HG03139 (cell line): ENCODE results near the gene CD79A.
A peak's percentile ranks its signal among the peaks of the same experiment; 100 is the strongest.

Experiments used
- ATAC-seq: cut with Tn5 transposase; IDR thresholded peaks from one replicate; pipeline ENCODE4 v1.9.1; 2021; ENCODE audit not compliant: unreplicated experiment

Gene CD79A

DNA sequence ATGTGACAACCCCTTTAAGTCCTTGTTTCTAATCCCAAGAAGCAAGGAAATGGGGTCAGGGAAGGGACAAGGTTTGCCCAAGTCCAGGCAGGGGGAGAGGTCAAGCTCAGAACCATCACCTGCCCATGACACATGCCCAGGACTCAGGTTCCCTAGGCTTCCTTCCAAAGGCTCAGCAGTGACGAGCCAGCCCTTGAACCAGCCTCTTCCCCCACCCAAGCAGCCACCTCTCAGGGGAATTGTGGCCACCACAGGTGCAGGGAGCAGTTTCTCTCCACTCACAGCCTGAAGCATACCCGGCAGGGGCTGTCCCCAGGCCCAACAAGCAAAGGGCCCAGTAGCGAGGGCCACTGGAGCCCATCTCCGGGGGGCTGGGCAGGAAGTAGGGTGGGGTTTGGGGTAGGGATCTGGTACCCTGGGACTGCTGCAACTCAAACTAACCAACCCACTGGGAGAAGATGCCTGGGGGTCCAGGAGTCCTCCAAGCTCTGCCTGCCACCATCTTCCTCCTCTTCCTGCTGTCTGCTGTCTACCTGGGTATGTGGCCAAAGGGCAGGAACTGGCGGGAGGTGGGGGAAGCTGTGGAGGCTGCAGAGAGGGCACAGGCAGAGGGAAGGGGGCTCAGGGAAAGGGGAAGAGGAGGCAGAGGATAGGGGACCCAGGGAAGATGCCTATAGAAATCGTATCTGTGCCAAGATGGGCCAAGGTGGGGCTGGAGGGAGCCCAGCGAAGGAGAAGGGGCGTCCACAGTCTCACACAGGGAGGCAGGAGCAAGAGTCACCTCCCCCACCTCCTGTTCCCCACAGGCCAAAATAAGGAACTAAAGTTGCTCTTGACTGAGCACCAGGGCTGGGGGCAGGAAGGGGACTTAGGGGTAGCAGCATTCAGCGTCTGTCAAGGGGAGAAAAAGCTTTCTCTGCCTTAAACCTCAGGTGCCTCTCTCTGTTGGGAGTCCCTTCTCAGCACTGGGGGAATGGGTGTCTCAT lies at the start of gene CD79A:
Gene CD79A (plus strand): TSS at position 433 of the 986 bp plus-strand sequence. CDS start 26 bp downstream, at position 459.
- ATAC-seq = peak; percentile 63

DNA sequence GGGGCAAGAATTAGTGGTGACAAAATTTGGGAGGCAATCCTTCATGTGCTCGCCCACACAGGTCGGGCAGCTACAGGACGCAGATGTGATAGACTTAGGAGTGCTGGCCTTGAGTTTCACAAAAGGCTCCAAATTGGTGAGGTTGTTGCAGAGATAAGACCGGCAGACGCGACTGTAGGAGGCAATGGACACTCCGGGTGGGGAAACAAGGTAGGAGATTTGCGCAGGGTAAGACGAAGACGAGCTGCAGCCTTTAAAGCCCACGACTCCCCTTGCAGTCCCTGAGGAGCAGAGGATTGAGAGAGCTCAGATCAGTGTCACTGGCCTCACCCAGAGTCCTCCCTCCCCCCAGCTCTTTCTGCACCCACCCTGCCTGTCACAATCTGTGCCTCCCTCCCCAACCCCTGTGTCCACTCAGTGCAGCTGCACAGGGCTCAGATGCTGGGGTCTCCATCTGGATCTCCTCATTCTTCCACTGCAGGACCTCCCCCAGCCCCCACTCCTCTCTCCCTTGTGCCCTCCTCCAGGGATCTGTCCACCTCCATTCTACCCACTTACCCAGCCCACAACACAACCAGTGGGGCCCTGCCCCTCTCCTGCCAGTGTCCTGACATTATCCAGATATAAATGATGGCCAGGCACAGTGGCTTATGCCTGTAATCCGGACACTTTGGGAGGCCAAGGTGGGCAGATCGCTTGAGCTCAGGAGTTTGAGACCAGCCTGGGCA lies 38.9 kb upstream of the CD79A start:
- ATAC-seq = no peak

DNA sequence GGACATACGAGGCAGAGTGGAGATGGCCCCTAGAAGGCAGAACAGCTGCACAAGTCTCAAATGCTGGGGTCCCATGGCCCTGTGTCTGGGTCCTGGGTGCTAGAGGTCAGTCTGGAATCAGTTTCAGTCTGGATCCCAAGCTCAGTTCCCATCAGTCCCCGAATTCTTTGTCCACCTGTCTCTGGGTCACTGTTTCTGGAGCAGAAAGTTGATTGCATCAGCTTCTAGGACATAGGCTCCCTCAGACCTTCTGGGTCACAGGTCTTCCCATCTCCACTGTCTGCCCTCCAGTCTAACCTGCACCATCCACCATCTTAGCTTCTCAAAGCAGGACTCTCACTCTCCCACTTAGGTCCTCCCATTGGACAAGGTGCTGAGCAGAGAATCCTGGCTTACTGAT lies 37.9 kb upstream of the CD79A start:
- ATAC-seq = no peak

DNA sequence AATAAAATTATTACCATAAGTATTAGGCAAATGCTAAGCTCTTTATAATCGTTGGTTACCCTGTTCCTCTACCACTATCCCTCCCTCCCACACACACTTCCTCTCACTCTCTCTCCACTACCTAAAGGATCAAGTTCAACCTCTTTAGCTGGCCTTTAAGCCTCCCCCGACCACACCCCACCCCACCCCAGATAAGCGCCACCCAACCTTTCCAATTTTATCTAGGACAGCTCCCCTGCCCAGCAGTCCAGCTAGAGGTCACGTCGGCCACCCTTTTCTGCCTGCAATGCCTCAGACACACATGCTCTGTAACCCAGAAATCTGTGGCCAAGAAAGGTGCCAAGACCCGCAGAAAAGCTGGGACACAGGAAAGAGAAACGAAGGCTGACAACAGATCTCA lies 33.7 kb upstream of the CD79A start:
- ATAC-seq = no peak

DNA sequence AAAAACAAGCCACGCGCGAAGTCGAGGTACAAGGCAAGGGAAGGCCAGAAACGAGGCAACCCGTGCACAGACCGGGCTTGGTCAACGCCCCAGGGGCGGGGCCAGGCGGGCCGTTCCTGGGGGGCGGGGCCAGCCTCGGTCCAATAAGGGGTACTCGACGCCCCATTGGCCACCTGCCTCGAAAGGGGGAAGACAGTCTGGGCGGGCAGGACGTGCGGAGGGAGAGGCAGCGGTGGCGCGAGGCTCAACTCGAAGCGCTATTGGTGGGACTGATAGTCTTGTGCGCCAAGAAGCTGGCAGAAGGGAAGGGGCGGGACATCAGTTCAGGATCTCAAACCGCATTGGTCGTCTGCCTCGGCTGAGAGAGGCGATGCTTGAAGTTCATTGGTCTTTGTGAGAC lies 32.5 kb upstream of the CD79A start, which contains the start of gene LYPD4:
Gene LYPD4 (minus strand): TSS at position 83 of the 400 bp plus-strand sequence. CDS start 5,398 bp downstream, outside the sequence.
- no peak for ATAC-seq

DNA sequence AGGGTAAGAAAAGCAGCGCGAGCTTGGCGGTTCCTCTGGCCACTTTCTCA lies 32.3 kb upstream of the CD79A start, which contains the start of gene DMRTC2:
Gene DMRTC2 (plus strand): TSS at position 42 of the 50 bp plus-strand sequence. CDS start 2,387 bp downstream, outside the sequence.
- ATAC-seq = no peak

DNA sequence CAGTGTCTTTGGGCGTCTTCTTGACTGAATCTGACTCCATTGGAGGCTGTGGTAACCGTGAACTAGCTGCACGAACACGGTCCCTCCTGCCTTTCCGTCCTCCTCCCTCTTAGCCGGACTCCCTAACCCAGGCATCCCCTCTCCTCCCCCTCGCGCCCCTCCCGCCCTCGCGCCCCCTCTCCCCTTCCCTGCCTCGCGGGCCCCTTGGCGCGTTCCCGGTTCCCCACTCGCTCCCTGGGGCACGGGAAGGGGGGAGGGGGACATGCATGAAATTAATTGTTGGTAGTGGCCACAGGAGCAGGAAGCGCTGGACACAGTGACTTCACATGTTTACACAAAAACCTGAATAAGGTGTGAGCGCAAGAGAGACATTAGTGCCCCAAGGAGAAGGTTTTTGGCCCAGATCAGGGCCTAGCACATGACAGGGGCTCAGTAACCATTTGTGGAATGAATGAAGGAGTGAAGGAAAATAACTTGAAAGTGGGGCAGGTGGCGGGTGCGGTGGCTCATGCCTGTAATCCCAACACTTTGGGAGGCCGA lies 32.0 kb upstream of the CD79A start:
- no peak for ATAC-seq

DNA sequence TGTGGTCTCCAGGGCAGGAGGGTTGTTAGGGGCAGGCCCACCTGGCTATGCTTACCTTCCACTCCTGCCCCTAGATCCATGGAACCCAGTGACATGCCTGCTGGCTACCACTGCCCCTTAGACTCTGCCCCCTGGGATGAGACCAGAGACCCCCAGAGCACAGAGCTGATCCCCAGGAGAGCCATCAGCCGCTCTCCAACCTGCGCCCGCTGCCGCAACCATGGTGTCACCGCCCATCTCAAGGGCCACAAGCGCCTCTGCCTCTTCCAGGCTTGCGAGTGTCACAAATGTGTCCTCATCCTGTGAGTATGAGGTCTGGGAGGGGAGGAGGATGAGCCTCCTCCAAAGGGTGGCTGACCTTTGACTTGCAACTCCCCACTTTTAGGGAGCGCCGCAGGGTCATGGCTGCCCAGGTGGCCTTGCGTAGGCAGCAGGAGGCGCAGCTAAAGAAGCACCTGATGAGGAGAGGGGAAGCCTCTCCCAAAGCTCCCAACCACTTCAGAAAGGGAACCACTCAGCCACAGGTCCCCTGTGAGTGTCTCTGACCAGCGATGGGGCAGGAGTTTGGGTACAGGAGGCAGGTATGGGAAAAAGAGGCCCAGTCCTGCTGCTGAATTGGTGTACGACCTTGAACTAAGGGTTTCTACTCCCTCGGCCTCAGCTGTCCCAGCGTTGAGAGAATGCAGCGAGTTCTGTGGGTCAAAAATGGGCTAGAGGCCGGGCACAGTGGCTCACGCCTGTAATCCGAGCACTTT lies 29.6 kb upstream of the CD79A start:
- ATAC-seq = no peak

DNA sequence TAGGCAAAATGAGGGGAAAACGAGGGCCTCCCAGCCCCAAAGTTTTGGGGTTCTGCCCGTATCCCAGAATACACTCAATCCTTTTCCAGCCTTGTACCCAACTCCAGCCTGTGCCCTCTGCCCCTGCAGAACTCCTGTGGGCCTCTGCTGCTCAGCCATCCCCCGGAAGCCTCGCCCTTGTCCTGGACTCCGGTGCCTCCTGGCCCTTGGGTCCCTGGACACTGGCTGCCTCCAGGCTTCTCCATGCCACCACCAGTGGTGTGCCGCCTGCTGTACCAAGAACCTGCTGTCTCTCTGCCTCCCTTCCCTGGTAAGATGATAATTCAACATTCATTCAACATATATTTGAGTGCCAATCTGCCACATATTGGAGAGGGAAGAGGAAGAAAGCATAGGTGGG lies 28.4 kb upstream of the CD79A start:
- no peak for ATAC-seq

DNA sequence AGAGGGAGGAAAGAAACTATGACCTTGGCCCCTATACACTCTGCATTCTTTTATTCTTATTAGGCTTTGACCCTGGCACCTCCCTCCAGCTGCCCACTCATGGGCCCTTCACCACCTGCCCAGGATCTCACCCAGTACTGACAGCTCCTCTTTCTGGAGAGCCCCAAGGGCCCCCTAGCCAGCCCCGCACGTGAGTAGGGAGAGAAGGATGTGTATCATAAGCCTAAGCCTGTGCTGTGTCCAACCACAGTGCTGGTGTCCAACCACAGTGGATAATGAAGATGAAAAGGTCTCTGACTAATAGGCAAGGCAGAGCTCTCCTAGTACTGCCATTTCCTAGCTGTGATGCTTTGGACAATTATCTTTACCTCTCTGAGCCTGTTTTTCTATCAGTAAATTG lies 28.0 kb upstream of the CD79A start:
- ATAC-seq = no peak

DNA sequence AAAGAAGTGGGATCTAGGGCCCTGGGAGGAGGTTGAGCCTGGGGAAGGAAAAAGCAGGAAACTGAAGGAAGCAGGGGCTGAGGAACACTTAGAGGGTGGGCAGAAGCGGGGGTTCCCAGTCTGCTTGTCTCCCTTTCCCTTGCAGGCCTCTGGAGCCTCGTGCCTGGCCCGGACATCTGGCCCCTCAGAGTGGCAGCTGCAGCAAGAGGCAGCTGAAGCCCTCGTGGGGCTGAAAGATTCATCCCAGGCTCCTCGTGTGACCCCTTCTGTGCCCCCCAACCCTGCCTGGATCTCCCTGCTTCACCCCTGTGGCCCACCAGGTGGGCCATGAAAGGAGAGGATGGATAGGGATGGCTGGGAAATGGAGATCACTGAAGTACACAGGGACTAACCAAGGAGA lies 26.7 kb upstream of the CD79A start:
- ATAC-seq = no peak

DNA sequence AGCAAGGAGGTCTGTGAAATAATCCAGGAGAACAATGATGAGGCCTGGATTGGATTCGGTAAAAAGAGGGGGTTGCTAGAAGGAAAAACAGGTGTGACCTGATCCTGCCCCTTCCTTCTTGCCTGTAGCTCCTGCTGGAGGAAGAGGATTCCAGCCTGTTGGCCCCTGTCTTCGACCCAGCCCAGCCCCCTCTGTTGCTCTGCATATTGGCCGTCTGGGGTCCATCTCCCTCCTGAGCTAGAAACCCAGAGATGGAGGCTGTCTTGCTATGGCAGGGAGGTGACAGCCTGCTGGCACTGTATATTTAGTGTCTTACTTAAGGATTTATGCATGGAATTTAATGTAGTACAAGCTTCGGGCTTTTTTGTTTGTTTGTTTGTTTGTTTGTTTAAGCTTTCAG lies 25.6 kb upstream of the CD79A start:
- no peak for ATAC-seq

DNA sequence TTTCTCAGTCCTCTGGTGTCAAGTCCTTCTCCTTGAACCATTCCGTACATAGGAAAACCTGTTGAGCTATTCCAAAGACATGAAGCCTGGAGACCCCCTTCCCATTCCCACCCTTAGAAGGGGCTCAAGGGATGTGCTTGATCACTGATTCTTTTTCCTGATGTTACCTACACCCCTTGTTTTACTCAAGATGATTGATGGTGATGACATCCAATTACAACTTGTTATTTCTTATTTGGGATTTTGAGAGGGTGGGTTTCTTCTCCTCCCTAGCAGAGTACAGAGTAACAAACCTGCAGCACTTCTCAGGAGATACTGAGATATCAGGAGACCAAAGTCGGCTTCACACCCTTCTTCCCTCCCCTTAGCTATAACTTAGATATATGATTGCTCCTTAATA lies 23.7 kb upstream of the CD79A start:
- ATAC-seq = no peak

DNA sequence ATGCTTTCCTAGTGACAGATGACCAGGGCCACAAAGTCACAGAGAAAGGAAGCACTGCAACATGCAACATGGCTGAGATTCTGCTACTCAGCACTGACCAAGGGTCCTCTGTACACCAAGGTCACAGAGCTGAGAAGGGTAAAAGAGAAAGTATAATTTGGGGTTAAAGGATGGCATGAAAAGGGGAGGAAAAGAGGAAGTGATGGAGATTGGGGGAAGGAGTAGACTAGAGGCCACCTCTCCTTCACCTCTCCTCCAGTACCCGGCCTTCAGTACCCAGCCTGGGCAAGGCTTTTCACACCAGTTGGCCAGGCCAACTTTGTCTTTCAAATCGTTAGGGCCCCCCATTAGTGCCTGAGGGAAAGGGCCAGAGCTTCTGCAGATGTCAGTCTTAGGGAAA lies 23.3 kb upstream of the CD79A start:
- ATAC-seq = no peak

DNA sequence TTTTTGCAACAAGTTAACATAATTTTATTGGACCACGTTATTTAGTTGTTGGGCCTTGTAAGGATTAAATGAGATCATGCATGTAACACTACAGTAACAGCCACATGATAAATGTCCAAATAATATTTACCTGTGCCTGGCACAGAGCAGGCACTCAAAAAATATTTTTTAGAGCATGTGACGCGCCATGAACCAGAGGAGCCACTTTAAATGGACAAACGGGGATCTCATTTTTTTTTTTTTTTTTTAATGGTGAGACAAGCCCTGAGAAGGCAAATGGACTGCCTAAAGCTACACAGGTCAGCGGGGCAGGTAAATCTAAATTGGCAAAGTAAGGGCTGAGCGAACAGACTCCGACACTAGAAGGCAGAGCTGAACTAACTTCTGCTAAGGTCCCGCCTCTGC lies 17.9 kb upstream of the CD79A start:
- ATAC-seq = no peak

DNA sequence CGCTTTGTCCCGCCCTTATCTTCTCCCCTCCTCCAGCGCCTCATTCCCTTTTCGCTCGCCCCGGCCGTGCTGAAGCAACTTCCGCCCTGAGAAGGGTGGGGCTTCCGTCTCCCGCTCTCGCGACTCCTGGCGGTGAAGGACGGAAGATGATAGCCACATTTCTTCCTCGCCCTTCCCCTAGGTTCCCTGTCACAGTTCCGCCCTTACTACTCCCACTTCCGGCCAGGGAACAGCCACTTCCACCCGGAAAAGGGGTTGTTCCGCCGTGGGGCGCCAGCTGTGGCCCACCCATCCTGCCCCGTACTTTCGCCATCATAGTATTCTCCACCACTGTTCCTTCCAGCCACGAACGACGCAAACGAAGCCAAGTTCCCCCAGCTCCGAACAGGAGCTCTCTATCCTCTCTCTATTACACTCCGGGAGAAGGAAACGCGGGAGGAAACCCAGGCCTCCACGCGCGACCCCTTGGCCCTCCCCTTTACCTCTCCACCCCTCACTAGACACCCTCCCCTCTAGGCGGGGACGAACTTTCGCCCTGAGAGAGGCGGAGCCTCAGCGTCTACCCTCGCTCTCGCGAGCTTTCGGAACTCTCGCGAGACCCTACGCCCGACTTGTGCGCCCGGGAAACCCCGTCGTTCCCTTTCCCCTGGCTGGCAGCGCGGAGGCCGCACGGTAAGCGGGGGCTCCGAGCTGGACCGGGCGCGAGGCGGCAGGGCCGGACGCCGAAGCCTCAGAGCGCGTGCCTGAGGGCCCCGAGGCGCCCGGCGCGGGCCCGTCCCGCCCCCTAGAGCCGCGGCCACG lies 17.3 kb upstream of the CD79A start, which contains the start of gene RPS19:
Gene RPS19 (plus strand): TSS at position 638 of the 801 bp plus-strand sequence. CDS start 520 bp downstream, outside the sequence.
- ATAC-seq = peak; percentile 74

DNA sequence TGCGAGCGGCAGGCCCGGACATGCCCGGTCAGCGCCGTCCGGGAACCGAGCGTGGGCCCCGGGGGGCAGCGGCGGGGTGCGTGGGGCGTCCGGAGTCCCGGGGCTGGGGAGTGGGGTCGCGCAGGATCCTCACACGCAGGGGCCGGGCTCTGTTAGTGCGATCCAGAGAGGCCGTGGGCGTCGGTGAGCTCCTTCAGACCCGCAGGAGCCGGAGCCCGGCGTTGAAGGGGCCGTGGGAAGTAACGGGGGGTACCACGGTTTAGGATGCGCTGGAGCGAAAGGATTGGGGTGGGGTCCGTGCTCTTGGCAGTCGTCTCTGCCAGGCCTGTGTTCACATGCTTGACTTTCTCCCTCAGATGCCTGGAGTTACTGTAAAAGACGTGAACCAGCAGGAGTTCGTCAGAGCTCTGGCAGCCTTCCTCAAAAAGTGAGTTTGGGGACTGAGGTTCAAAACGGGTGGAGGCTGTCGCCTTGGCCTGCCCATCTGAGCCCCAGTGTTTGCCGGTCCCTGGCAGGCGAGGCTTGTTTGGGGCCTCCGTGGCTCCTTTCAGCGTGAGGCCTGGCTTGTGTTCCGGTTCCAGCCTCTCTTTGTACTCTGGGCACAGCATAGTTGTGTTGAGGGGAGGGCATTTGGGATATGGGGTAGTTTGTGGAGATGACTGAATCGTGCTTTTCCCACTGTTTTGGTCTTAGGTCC lies 16.5 kb upstream of the CD79A start:
- no peak for ATAC-seq

DNA sequence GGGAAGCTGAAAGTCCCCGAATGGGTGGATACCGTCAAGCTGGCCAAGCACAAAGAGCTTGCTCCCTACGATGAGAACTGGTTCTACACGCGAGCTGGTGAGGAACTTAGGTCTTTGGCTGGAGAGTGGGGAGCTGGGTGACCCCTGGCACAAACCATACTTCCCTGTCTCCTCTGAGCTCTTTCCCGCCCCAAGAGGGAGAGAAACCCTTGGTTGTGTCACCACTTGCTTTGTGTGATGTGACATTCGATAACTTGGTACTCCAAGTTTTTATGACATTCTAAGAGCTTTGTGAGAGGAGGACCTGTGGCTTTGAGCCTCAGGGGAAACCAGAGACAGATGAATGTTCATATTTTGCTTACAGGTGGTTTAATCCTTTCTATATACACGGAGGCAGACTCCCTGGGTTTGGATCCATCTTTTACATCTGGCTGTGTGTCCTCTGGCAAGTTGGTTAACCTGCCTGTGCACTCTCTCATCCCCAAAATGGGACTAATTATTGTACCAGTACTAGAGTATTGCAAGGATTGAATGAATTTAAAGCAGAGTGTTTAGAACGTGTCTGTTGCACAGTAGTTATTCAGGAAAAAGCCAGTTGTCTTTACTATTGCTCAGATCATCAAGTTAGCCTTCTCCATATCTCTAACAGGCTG lies 15.8 kb upstream of the CD79A start:
- no peak for ATAC-seq

DNA sequence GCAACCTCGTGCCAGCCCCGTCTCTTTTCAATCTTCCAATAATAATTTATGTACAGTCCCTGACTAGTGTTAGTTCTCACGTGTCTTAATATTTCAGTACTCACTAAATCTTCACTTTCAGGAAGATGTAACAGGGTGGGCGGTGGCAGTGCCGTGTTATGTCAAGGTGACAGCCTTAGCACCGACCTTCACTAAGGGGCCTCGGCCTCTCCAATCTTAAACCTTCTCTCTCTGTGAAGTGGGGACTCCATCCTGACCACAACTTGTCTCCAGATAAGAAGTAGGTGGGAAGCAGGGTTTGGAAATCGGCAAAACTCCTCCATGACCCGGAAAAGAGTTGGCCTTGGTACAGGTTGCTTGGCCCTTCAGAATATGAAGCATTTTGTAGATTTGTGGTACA lies 15.2 kb upstream of the CD79A start:
- ATAC-seq = no peak
